GM12878 (cell line): Measurements from ENCODE around the gene CLMP.

Experiments used
- CTCF ChIP-seq, 3 experiments: IDR thresholded peaks in 2 of 3; conservative IDR thresholded peaks in 1 of 3; 2 replicates each; pipeline ENCODE4 v1.5.1; 2011; ENCODE audit warnings: low read depth in 3 of 3, low read length in 3 of 3, mild to moderate bottlenecking in 3 of 3, control low read depth in 2 of 3, moderate library complexity in 2 of 3, inconsistent platforms in 1 of 3, mixed read lengths in 1 of 3; ENCODE audit not compliant: control insufficient read depth in 2 of 3, insufficient read depth in 1 of 3; ENCODE audit errors: extremely low read depth in 1 of 3
- RAD21 ChIP-seq: IDR thresholded peaks from 2 replicates; pipeline ENCODE4 v1.6.1; 2011; ENCODE audit warnings: mild to moderate bottlenecking, low read depth, low read length, moderate library complexity; ENCODE audit not compliant: insufficient read depth
- ZNF217 ChIP-seq: fragments of 450-650 bp; IDR thresholded peaks from 2 replicates; pipeline ENCODE4 v1.6.1; 2017; ENCODE audit warnings: antibody characterized with exemption, mild to moderate bottlenecking

GRCh38 chr11:123051146-123051545, 143.9 kb downstream of the CLMP start:
- no peak for TF ChIP-seq CTCF (IDR thresholded peaks at IDR 0.05 in 2 of 3, conservative IDR thresholded peaks at IDR 0.05 in 1 of 3; ENCODE audit: control insufficient read depth in 2 of 3, extremely low read depth in 1 of 3, insufficient read depth in 1 of 3, low read depth in 3 of 3, low read length in 3 of 3)
- TF ChIP-seq ZNF217, result no peak
- no peak for TF ChIP-seq RAD21
